Keratinocyte (primary cell): Measurements from ENCODE around the gene PARD3B.

Experiments
- CTCF ChIP-seq, 3 experiments: IDR thresholded peaks in 1 of 3; conservative IDR thresholded peaks in 1 of 3; optimal IDR thresholded peaks in 1 of 3; 2 replicates in 2 of 3; 3 replicates in 1 of 3; pipeline versions ENCODE3 to v1.5.1; 2011; ENCODE audit warnings: low read length in 3 of 3, mild to moderate bottlenecking in 3 of 3, moderate library complexity in 2 of 3, control low read depth in 1 of 3, inconsistent platforms in 1 of 3; ENCODE audit not compliant: insufficient read depth in 2 of 3; ENCODE audit errors: extremely low read depth in 1 of 3
- EZH2 ChIP-seq: IDR thresholded peaks from one replicate; pipeline ENCODE4 v1.6.1; 2012; ENCODE audit warnings: inconsistent platforms, mild to moderate bottlenecking, low read length, moderate library complexity

- TF ChIP-seq CTCF (optimal IDR thresholded peaks at IDR 0.05 in 1 of 3, IDR thresholded peaks at IDR 0.05 in 1 of 3, conservative IDR thresholded peaks at IDR 0.05 in 1 of 3; ENCODE audit: extremely low read depth in 1 of 3, insufficient read depth in 2 of 3, low read length in 3 of 3) (no peak), EZH2 (no peak)
These were observed 920.5 kb downstream of the PARD3B start for GRCh38 chr2:205465791-205466190.
